ENCODE results near the gene SLC12A7.
"Not testable (repeated sequence)": the region's sequence is repeated elsewhere in the genome, so short reads cannot be mapped to it uniquely, and the experiment has no call there.

Gene SLC12A7

GRCh38 chr5:1095990-1096363 lies 15.9 kb downstream of the SLC12A7 start:
- no peak for DNase-seq

DNA sequence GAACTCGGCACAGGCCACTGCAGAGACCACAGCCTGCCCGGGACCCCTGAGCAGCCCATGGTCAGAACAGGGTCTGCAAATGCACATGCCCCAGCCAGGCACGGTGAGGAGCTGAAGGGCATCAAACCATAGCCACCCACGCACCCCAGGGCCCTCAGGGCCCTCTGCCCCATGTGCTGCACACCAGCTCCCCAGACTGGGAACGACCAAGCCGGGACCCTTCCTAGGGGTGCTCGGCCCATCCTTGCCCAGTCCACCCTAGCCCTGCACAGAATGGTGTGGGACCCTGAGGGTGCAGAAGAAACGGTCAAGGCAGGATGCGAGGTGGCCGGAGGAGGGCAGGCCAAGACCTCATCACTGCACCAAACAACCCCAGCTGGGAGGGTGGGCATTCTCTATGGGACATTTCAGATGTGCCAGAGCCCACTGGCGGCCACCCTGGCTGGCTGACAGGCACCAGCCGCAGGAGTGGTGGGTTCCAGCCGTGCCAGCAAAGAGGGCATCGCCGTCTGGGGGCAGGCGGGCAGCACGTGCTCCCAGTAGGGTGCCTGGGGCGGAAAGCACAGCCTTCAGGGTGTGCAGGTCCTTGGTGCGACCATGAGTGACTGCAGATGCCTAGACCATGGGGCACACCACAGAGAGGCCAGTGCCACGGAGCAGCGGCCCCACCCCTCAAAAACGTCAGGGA lies 16.4 kb downstream of the SLC12A7 start:
- DNase-seq, result no peak

DNA sequence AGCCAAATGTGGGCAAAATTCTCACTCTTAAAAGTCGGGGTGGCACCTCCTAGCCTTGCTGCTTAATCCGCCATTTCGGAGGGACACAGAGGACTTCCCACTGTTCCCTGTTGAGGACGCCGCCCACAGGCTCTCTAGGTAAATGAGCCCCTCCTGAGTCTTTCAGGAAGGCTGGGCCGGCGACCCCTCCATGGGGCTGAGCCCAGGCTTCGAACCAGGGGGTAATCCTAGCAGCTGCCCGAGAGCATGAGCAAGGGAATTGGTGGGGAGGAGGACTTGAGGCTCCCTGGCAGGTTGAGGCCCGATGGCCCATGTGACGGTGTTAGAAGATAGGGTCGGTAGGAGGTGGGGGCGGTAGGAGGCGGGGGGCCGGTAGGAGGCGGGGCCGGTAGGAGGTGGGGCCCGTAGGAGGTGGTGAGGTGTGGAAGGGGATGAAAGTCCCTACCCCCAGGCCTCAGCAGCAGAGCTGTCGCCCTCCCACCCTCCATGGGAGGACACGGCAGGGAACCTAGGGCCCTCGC lies 17.1 kb downstream of the SLC12A7 start:
- DNase-seq, result no peak

GRCh38 chr5:1093361-1093760 lies 18.5 kb downstream of the SLC12A7 start:
- no peak for DNase-seq

DNA sequence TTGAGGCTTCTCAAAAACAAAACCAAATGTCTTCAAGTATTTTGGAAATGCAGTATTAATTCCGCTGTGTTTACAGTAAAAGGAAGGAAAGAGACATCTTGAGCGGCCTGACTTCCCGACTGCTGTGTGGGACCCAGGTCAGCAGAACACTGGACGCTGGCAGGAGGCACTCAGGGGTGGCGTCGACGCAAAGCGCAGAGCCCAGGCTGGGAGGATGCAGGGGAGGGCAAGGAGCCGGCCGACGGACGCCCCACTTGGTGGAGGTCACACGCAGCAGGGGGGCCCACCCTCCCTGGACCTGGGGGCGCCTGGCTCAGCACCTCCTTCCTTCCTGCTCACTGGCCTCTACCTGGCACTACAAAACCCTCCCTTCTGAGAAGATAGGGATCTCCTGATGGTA lies 19.7 kb downstream of the SLC12A7 start:
- no peak for DNase-seq

DNA sequence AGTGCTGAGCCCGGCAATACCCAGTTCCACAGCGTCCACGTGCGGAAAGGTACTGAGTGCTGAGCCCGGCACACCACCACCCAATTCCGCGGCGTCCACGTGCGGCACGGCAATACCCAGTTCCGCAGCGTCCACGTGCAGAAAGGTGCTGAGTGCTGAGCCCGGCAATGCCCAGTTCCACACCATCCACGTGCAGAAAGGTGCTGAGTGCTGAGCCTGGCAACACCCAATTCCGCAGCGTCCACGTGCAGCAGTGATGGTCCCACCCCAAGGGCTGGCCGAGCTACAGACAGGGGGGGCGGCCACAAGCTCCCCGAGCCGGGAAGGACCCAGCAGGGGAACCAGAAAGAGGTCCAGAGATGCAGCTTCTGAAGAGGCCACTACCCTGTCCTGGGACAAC lies 20.2 kb downstream of the SLC12A7 start:
- DNase-seq, result no peak

DNA sequence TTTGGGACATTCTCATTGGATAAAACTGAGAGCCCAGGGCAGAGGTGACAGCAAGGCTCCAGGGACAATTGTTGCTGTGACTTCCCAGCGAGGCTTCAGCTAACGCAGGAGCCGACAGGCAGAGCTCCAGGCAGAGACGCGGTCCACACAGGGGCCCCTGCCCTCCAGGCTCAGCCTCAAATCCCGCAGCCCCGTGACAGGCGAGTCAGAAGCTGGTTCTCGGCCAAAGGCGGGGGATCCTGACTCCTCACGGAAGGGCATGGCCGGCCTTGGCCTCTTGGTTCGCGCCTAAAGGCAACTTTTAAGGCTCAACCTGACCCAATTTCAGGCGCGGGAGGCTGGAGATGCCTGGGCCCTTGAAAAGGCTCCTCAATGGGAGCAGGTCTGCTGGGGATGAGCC lies 21.3 kb downstream of the SLC12A7 start:
- DNase-seq, result no peak

- DNase-seq, result no peak
These were observed 22.2 kb downstream of the SLC12A7 start for GRCh38 chr5:1089621-1090040.

DNA sequence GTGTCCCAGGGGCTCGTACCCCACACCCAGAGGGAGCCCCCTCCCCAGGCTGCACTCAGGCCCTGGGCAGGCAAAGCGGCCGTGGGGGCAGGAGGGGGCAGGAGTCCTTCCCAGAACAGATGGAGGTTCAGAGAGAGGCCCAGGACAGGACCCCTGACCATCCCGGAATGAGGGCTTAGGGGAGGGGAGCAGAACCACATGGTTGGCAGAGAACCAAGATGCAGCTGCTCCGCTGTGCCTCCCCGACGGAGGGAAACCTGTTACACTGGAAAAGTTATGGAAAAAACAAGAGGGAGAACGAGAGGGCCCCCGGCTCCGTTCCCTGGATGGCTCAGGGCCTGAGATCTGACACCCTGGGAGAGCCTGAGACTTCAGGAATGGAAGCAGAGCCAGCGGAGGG lies 22.7 kb downstream of the SLC12A7 start:
- no peak for DNase-seq

DNA sequence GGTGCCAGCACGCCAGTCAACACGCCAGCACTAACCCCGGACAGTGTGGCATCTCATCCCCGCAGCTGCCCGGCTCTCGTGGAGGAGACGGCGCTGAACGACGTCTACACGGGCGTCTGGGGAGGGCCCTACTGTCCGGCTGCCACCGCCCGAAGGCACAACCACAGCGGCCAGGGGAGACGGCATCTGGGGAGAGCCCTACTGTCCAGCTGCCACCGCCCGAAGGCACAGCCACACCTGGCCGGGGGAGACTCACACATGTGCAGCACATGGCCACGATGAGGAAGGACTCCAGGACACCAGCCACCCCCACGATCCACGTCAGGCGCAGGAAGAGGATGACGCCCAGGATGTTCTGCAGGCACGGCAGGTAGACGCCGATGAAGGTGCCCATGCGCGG lies 23.1 kb downstream of the SLC12A7 start:
- DNase-seq, result no peak

DNA sequence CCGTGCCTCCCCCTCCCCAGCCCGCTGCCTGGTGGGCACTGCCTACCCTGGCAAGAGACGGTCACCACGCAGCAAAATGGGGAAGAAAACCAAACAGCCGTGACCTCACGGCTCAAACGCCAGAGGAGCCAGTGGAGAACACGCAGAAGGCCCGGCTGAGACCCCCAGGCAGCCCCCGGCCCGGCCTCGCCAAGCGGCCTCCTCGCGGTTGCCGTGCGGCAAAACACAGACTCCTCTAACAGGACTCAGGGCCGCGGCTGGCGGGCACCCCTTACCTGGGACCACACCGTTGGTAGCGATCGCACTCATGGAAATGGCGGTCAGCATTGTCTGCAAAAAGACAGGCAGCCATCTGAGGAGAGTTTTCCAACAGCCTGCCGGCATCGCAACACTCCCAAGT lies 23.8 kb downstream of the SLC12A7 start:
- no peak for DNase-seq

DNA sequence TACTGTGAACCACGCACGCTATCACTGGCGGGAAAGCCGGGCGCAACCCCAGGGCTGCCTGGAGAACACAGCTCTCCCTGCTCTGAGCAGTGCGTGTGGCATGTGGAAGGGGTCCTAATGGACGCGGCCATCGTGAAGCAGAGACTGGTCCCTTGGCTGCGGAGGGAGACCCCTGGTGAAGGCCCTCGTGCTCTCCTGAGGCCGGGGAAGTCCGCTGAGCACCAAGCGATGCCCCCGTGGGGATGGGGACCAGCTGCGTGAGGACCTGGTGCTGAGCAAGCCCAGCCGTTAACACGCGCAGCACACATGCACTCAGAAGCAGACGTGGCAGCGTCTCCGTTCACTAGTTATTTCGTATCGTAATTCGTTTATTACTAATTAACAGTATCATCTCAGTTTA lies 24.4 kb downstream of the SLC12A7 start:
- no peak for DNase-seq

GRCh38 chr5:1086871-1087270 lies 25.0 kb downstream of the SLC12A7 start:
- no peak for DNase-seq

- no peak for DNase-seq
These were observed 25.7 kb downstream of the SLC12A7 start for GRCh38 chr5:1086137-1086536.

- no peak for DNase-seq
These were observed 26.5 kb downstream of the SLC12A7 start for GRCh38 chr5:1085391-1085790.

- DNase-seq, result no peak
These were observed 27.8 kb downstream of the SLC12A7 start for GRCh38 chr5:1083823-1084605.

DNA sequence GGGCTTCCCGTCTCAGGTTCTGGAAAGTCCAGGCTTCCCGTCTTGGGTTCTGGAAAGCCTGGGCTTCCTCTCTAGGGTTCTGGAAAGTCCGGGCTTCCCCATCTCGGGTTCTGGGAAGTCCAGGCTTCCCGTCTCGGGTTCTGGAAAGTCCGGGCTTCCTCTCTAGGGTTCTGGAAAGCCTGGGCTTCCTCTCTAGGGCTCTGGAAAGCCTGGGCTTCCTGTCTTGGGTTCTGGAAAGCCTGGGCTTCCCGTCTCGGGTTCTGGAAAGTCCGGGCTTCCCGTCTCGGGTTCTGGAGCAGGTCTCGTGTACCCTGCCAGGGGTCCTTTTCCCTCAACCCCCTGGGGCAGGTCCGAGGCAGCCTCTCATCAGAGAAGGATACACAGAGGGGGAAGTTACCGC lies 28.8 kb downstream of the SLC12A7 start:
- DNase-seq, result not testable (repeated sequence)

GRCh38 chr5:1081519-1081918 lies 30.3 kb downstream of the SLC12A7 start:
- no peak for DNase-seq

- no peak for DNase-seq
These were observed 31.4 kb downstream of the SLC12A7 start for GRCh38 chr5:1080432-1080831.

GRCh38 chr5:1079961-1080360 lies 31.9 kb downstream of the SLC12A7 start:
- DNase-seq, result no peak

DNA sequence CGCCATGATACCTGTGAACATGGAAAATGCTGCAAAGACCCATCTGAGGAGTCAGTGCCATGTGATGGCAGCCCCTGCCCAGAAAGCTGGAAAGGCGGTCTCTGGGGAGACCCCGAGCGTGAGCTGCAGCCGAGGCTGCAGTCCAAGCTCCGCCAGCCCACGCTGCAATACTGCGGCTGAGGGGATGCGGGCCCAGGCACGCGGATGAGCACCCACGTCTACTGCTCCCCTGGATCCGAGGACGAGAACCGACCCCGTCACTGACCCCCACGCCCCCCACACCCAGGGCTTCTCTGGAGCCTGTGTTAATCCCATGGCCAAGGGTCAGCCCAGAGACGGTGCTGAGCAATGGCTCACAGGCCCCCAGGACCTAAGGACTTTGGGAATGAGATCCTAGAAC lies 32.4 kb downstream of the SLC12A7 start:
- no peak for DNase-seq

DNA sequence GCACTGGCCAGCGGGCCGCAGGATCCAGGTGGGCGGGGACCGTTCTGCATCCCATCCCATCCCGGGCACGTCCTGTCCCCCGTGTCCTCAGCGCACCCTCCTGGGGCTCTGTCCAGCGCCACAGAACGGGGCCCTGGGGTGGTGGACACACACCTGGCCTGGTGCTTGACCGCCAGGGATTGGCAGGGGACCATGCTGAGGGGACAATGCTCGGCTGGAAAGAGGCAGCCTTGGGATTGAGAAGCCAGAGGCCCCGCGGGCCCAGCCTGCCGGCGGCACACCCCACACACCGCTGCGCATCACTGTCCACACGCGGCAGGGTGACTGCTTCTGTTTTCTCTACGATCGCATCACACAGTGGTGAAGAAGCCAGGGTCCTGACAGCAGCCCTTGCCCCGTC lies 33.0 kb downstream of the SLC12A7 start:
- DNase-seq, result no peak

DNA sequence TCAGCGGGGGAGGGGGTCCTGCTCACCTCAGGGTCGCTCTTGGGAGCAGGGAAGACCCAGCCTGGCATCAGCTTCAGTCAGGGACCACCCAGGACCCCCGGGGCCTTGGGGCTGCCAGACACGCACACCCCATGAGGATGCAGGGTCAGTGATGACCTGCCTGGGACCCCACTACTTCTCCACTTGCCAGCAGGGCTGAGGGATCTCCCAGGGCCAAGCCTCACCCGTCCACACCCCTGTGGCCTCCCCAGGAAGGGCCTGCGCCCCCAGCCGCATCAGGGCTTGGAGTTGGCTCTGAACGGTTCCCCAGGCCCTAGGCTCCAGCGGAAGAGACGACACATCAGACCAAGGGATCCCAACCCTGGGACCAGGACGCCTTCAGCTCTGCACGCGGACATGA lies 33.7 kb downstream of the SLC12A7 start:
- DNase-seq, result no peak

DNA sequence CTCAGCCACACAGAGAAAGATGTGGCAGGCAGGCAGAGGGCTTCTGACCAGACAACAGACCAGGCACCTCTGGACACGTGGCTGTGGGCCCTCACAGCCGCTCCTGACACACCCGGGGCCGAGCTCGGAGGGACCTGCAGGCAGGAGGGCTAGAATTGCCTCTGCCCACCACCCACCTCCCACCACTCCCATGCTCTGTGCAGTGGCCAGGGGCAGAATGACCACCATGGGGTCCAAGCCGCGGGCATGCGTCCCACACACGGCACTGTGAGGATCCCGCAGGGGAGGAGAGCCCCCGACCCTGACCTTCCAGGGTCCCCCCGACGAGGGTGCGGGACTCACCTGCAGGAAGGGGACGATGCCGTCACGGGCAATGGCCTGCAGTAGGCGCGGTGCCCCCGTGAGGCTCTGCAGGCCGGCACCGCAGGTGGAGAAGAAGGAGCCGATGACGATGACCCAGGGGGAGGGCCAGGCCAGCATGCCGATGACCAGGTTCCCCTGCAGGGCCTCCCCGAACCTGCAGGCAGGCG lies 34.3 kb downstream of the SLC12A7 start:
- no peak for DNase-seq

All from NCI-H2227 treated with DMSO at 0.1 percent for 48 hours (cell line).